ENCODE measurements around the gene SLC25A48. TPM values are rescaled to one million over a fixed set of nuclear protein-coding genes. Genes with fewer than 3 reads are reported as not detected.

SLC25A48 gene
- total RNA-seq, 1 experiment from 2014 or later = not detected

GRCh38 chr5:135878156-135878620 is 43.7 kb downstream of the SLC25A48 start:
- Histone ChIP-seq H3K9me2 (replicated peaks; ENCODE audit: insufficient read depth, low read length) (no peaks in the 10 kb centered on the region), H4K20me1 (ENCODE audit: insufficient read depth, low read depth, low read length) (no peaks in the 10 kb centered on the region), H3K27me3 (ENCODE audit: low read length) (no peaks in the 10 kb centered on the region), H3K4me2 (ENCODE audit: low read depth, low read length, poor library complexity, severe bottlenecking) (no peak overlapping the region), H3K4me1 (ENCODE audit: low read length) (peaks cover 5% of the 10 kb centered on the region), H3K9ac (ENCODE audit: low read length) (no peak overlapping the region), H2AFZ (ENCODE audit: low read length) (no peak overlapping the region), H3K36me3 (ENCODE audit: insufficient read depth, low read length) (no peaks in the 10 kb centered on the region), H3K9me3 (ENCODE audit: low read length) (no peaks in the 10 kb centered on the region), H3K27ac (ENCODE audit: low read length) (no peak overlapping the region), H3K79me2 (ENCODE audit: low read length) (no peaks in the 10 kb centered on the region), H3K4me3 (ENCODE audit: low read length) (no peak overlapping the region)
- DNase-seq = no peak

- Histone ChIP-seq H3K9ac (ENCODE audit: low read length) (no peak overlapping the region), H3K4me2 (ENCODE audit: low read depth, low read length, poor library complexity, severe bottlenecking) (no peak overlapping the region), H4K20me1 (ENCODE audit: insufficient read depth, low read depth, low read length) (no peaks in the 10 kb centered on the region), H3K9me2 (replicated peaks; ENCODE audit: insufficient read depth, low read length) (no peaks in the 10 kb centered on the region), H3K27me3 (ENCODE audit: low read length) (no peaks in the 10 kb centered on the region), H2AFZ (ENCODE audit: low read length) (no peak overlapping the region), H3K4me3 (ENCODE audit: low read length) (no peak overlapping the region), H3K79me2 (ENCODE audit: low read length) (no peaks in the 10 kb centered on the region), H3K9me3 (ENCODE audit: low read length) (no peaks in the 10 kb centered on the region), H3K4me1 (ENCODE audit: low read length) (peaks cover 5% of the 10 kb centered on the region), H3K27ac (ENCODE audit: low read length) (no peak overlapping the region), H3K36me3 (ENCODE audit: insufficient read depth, low read length) (no peaks in the 10 kb centered on the region)
- no peak for DNase-seq
Observed at GRCh38 chr5:135879591-135879990, 45.1 kb downstream of the SLC25A48 start.

GRCh38 chr5:135880278-135880677 is 45.8 kb downstream of the SLC25A48 start:
- Histone ChIP-seq H3K36me3 (ENCODE audit: insufficient read depth, low read length) (no peaks in the 10 kb centered on the region), H2AFZ (ENCODE audit: low read length) (no peak overlapping the region), H3K4me2 (ENCODE audit: low read depth, low read length, poor library complexity, severe bottlenecking) (no peak overlapping the region), H3K4me3 (ENCODE audit: low read length) (no peak overlapping the region), H3K27me3 (ENCODE audit: low read length) (no peaks in the 10 kb centered on the region), H3K9ac (ENCODE audit: low read length) (no peak overlapping the region), H4K20me1 (ENCODE audit: insufficient read depth, low read depth, low read length) (no peaks in the 10 kb centered on the region), H3K9me3 (ENCODE audit: low read length) (no peaks in the 10 kb centered on the region), H3K27ac (ENCODE audit: low read length) (no peak overlapping the region), H3K9me2 (replicated peaks; ENCODE audit: insufficient read depth, low read length) (no peaks in the 10 kb centered on the region), H3K4me1 (ENCODE audit: low read length) (peaks cover under 1% of the 10 kb centered on the region; the same call in 1 of the 2 replicates), H3K79me2 (ENCODE audit: low read length) (no peaks in the 10 kb centered on the region)
- DNase-seq = peak; percentile 81

GRCh38 chr5:135880801-135881200 is 46.3 kb downstream of the SLC25A48 start:
- Histone ChIP-seq H3K4me2 (ENCODE audit: low read depth, low read length, poor library complexity, severe bottlenecking) (no peak overlapping the region), H3K4me1 (ENCODE audit: low read length) (no peaks in the 10 kb centered on the region)

GRCh38 chr5:135881244-135881643 is 46.8 kb downstream of the SLC25A48 start:
- Histone ChIP-seq H3K4me3 (ENCODE audit: low read length) (no peak overlapping the region), H3K27me3 (ENCODE audit: low read length) (no peaks in the 10 kb centered on the region), H3K9ac (ENCODE audit: low read length) (no peak overlapping the region), H2AFZ (ENCODE audit: low read length) (no peak overlapping the region), H3K27ac (ENCODE audit: low read length) (no peak overlapping the region), H3K9me3 (ENCODE audit: low read length) (no peaks in the 10 kb centered on the region), H3K79me2 (ENCODE audit: low read length) (no peaks in the 10 kb centered on the region), H3K9me2 (replicated peaks; ENCODE audit: insufficient read depth, low read length) (no peaks in the 10 kb centered on the region), H3K4me2 (ENCODE audit: low read depth, low read length, poor library complexity, severe bottlenecking) (no peak overlapping the region), H3K4me1 (ENCODE audit: low read length) (no peaks in the 10 kb centered on the region), H4K20me1 (ENCODE audit: insufficient read depth, low read depth, low read length) (no peaks in the 10 kb centered on the region), H3K36me3 (ENCODE audit: insufficient read depth, low read length) (no peaks in the 10 kb centered on the region)
- no peak for DNase-seq

More at GRCh38 chr5:135880801-135881200, 46.3 kb downstream of the SLC25A48 start:
- Histone ChIP-seq H3K79me2 (ENCODE audit: low read length) (no peaks in the 10 kb centered on the region), H2AFZ (ENCODE audit: low read length) (no peak overlapping the region), H3K27me3 (ENCODE audit: low read length) (no peaks in the 10 kb centered on the region), H3K9me2 (replicated peaks; ENCODE audit: insufficient read depth, low read length) (no peaks in the 10 kb centered on the region), H3K36me3 (ENCODE audit: insufficient read depth, low read length) (no peaks in the 10 kb centered on the region), H3K9me3 (ENCODE audit: low read length) (no peaks in the 10 kb centered on the region), H3K9ac (ENCODE audit: low read length) (no peak overlapping the region), H3K4me3 (ENCODE audit: low read length) (no peak overlapping the region), H4K20me1 (ENCODE audit: insufficient read depth, low read depth, low read length) (no peaks in the 10 kb centered on the region), H3K27ac (ENCODE audit: low read length) (no peak overlapping the region)
- DNase-seq = no peak

GRCh38 chr5:135881819-135882218 is 47.4 kb downstream of the SLC25A48 start:
- Histone ChIP-seq H3K4me2 (ENCODE audit: low read depth, low read length, poor library complexity, severe bottlenecking) (no peak overlapping the region), H3K4me1 (ENCODE audit: low read length) (no peaks in the 10 kb centered on the region), H3K36me3 (ENCODE audit: insufficient read depth, low read length) (no peaks in the 10 kb centered on the region), H3K79me2 (ENCODE audit: low read length) (no peaks in the 10 kb centered on the region), H3K27me3 (ENCODE audit: low read length) (no peaks in the 10 kb centered on the region), H3K9ac (ENCODE audit: low read length) (no peak overlapping the region), H4K20me1 (ENCODE audit: insufficient read depth, low read depth, low read length) (no peaks in the 10 kb centered on the region), H2AFZ (ENCODE audit: low read length) (no peak overlapping the region), H3K4me3 (ENCODE audit: low read length) (no peak overlapping the region), H3K9me2 (replicated peaks; ENCODE audit: insufficient read depth, low read length) (no peaks in the 10 kb centered on the region), H3K9me3 (ENCODE audit: low read length) (no peaks in the 10 kb centered on the region), H3K27ac (ENCODE audit: low read length) (no peak overlapping the region)
- no peak for DNase-seq

GRCh38 chr5:135883026-135883425 is 48.6 kb downstream of the SLC25A48 start:
- H3K9me2 ChIP-seq (replicated peaks; ENCODE audit: insufficient read depth, low read length) = no peaks in the 10 kb centered on the region
- no peaks in the 10 kb centered on the region for H3K79me2 ChIP-seq (ENCODE audit: low read length)
- no peaks in the 10 kb centered on the region for H3K9me3 ChIP-seq (ENCODE audit: low read length)
- H3K9ac ChIP-seq (ENCODE audit: low read length) = no peak overlapping the region
- no peaks in the 10 kb centered on the region for H3K4me1 ChIP-seq (ENCODE audit: low read length)
- H3K27me3 ChIP-seq (ENCODE audit: low read length) = no peaks in the 10 kb centered on the region
- no peak overlapping the region for H3K4me2 ChIP-seq (ENCODE audit: low read depth, low read length, poor library complexity, severe bottlenecking)
- no peaks in the 10 kb centered on the region for H3K36me3 ChIP-seq (ENCODE audit: insufficient read depth, low read length)
- no peak overlapping the region for H2AFZ ChIP-seq (ENCODE audit: low read length)
- H3K4me3 ChIP-seq (ENCODE audit: low read length) = no peak overlapping the region
- H4K20me1 ChIP-seq (ENCODE audit: insufficient read depth, low read depth, low read length) = no peaks in the 10 kb centered on the region
- no peak overlapping the region for H3K27ac ChIP-seq (ENCODE audit: low read length)
- DNase-seq = no peak

GRCh38 chr5:135883441-135883840 is 49.0 kb downstream of the SLC25A48 start:
- H3K9ac ChIP-seq (ENCODE audit: low read length) = no peak overlapping the region

GRCh38 chr5:135885031-135885430 is 50.6 kb downstream of the SLC25A48 start:
- H4K20me1 ChIP-seq (ENCODE audit: insufficient read depth, low read depth, low read length) = no peaks in the 10 kb centered on the region
- no peaks in the 10 kb centered on the region for H3K79me2 ChIP-seq (ENCODE audit: low read length)
- no peak overlapping the region for H3K4me2 ChIP-seq (ENCODE audit: low read depth, low read length, poor library complexity, severe bottlenecking)
- no peaks in the 10 kb centered on the region for H3K9me2 ChIP-seq (replicated peaks; ENCODE audit: insufficient read depth, low read length)
- no peak overlapping the region for H3K4me3 ChIP-seq (ENCODE audit: low read length)
- no peak overlapping the region for H3K27ac ChIP-seq (ENCODE audit: low read length)
- no peak for DNase-seq
- H3K27me3 ChIP-seq (ENCODE audit: low read length) = no peaks in the 10 kb centered on the region
- H3K36me3 ChIP-seq (ENCODE audit: insufficient read depth, low read length) = no peaks in the 10 kb centered on the region
- H2AFZ ChIP-seq (ENCODE audit: low read length) = no peak overlapping the region
- H3K9ac ChIP-seq (ENCODE audit: low read length) = no peak overlapping the region
- H3K9me3 ChIP-seq (ENCODE audit: low read length) = no peaks in the 10 kb centered on the region
- no peaks in the 10 kb centered on the region for H3K4me1 ChIP-seq (ENCODE audit: low read length)

More at GRCh38 chr5:135883441-135883840, 49.0 kb downstream of the SLC25A48 start:
- Histone ChIP-seq H3K27ac (ENCODE audit: low read length) (no peak overlapping the region), H3K4me2 (ENCODE audit: low read depth, low read length, poor library complexity, severe bottlenecking) (no peak overlapping the region), H3K9me2 (replicated peaks; ENCODE audit: insufficient read depth, low read length) (no peaks in the 10 kb centered on the region), H3K4me3 (ENCODE audit: low read length) (no peak overlapping the region), H2AFZ (ENCODE audit: low read length) (no peak overlapping the region), H3K27me3 (ENCODE audit: low read length) (no peaks in the 10 kb centered on the region), H4K20me1 (ENCODE audit: insufficient read depth, low read depth, low read length) (no peaks in the 10 kb centered on the region), H3K4me1 (ENCODE audit: low read length) (no peaks in the 10 kb centered on the region), H3K36me3 (ENCODE audit: insufficient read depth, low read length) (no peaks in the 10 kb centered on the region), H3K9me3 (ENCODE audit: low read length) (no peaks in the 10 kb centered on the region), H3K79me2 (ENCODE audit: low read length) (no peaks in the 10 kb centered on the region)
- peak; percentile 60 for DNase-seq
